GM18868 (cell line): Measurements from ENCODE around the gene HDGFL3.
"Not testable (repeated sequence)": the region's sequence is repeated elsewhere in the genome, so short reads cannot be mapped to it uniquely, and the experiment has no call there.

Experiments
- ATAC-seq: cut with Tn5 transposase; IDR thresholded peaks from one replicate; pipeline ENCODE4 v1.9.1; 2021; ENCODE audit warnings: mild to moderate bottlenecking, moderate library complexity; ENCODE audit not compliant: unreplicated experiment

The HDGFL3 gene

DNA sequence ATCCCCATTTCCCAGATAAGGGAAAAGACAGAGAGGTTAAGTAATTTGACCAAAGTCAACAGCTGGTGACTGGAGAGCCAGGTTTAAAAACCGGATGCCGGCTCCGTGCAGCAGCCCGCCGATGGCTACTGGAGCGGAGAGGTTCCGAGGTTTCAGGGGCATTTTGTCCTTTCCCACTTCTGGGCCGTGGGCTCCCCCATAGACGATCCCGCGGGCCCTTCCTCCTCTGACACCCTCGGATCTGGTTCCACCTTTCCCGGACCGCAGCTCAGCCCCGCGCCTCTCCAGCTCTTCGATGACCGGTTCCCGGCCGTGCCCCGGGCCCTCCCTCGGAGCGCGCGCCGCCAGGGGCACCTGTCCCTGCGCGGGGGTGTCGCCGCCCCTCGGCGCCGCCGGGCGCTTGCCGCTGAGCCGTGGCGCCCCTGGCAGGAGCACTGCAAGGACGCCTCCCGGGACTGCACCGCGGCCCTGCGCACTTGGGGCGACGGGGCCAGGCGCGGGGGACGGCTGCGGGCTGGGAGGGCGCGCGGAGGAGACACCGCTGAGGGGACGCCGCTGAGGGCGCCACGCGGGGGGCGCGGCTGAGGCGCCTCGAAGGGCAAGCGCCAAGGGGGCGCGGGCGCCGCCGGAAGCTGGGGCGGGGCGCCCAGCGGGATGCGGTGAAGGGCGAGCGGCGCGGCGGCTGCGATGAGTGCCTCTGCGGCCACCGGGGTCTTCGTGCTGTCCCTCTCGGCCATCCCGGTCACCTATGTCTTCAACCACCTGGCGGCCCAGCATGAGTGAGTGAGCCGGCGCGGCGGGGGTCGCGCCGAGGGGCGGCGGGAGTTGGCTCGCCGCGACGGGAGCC lies 100.4 kb downstream of the HDGFL3 start, which contains the start of gene TM6SF1:
Gene TM6SF1, plus strand, starts transcription at position 652 of the 847 bp plus-strand sequence. Its CDS starts 36 bp downstream, at position 688.
- no peak for ATAC-seq

DNA sequence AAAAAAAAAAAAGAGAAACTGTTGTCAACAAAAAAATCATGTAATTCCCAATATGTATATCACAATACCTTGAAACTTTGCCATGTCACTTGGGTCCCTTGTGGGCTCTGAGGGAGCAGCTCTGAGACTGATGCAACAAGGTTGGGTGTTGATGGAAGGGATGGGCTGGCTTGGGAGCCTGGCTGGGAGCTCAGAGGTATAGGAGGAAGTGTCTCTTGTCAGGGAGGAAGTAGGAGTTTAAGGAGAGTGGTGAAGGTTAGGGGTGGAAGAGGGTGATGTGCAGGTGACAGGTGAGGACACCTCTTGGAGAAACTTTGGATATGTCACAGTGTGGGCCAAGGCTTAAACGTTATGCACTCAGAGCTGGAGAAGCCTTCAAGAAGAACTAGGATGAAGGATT lies 102.2 kb downstream of the HDGFL3 start:
- ATAC-seq, result no peak

DNA sequence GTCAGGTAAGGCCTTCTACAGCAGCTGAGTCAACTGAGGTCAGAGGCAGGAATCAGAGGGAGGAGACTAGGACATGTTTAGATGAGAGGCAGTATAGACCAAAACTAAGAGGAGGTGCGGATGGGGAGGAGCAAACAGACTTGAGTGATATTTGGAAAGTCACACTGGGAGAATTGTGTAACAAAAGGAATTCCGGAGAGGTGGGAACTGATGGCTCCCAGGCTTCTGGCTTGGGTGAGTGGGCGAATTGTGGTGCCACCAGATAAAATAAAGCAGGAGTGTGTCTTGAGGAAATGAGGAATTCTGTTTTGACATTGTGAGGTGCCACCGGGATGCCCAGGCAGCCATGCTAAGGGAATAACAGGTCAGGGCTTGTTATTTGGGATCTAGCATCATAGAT lies 103.5 kb downstream of the HDGFL3 start:
- ATAC-seq, result no peak

DNA sequence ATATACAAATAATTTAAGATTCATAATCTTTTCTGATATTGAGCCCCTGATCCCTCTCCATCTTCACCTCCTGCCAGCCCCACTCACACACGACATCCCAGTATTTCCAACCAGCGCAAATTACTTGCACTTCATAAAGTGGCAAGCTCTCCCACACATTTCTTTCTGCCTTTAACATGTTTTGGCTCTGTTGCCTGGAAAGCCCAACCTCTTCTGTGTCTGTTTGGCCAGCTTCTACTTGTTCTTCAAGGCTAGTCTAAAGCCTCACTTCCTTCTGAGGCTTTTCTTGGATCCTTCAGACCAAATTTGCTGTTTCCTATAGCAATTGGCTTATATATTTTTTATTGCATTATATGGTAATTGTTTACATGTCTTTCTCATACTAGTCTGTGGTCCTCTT lies 105.3 kb downstream of the HDGFL3 start:
- ATAC-seq, result no peak

DNA sequence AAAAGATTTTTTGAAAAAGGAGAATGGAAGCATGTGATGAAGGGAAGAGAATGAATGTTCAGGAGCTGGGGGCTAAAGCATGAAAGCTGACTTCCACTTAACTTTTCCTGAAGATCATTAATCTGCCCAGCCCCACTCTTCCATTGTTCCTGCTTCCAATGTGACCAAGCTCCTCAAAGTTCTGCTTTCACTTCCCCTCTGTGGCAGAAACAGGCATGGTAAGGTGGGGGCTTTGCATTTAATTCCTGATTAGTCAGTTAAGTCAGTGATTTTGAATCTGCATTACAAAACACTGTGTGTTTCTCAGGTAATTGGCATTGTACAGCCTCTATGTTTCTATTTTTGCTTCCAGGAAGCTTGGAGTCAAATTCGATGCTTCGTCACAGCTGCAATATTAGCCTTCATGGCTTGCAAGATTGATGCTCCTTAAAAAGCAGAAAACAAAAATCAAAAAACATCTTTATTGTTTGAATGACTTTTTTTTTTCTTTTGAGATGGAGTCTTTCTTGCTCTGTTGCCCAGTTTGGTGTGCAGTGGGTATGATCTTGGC lies 107.5 kb downstream of the HDGFL3 start:
- no peak for ATAC-seq

DNA sequence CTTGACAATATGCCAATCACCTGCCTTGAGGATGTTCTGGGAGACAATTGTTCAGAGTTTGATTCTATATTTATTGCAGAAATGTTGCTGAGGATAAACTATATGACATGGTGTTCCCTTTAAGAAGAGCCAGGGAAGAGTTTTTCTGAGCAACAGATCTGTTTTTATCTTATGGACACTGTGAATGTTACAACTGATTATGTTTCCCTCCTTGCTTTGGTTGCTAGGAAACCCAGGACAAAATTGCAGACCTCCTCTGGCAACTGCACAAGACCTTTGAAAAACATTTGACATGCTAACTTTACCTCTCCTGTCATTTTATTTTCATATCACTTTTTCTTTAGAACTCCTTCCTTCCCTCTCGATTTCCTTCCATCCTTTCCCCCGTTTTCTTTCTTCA lies 108.3 kb downstream of the HDGFL3 start:
- ATAC-seq, result no peak

DNA sequence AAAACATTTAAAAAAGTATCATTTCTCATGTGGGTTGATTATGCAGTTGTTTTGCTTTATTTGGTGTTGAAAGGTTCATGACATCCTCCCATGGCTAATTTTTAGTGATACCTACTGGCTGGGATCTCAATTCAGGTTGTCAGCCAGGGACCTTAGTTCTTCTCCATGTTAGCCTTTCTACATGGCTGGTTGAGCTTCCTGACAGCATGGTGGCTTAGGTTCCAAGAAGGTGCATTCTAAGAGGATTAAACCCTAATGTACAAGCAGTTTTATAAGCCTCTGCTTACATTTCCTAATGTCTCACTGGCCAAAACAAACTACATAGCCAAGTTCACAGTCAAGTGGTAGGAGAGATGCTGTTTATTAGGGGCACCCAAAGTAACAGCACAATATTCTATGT lies 109.5 kb downstream of the HDGFL3 start:
- ATAC-seq, result no peak

DNA sequence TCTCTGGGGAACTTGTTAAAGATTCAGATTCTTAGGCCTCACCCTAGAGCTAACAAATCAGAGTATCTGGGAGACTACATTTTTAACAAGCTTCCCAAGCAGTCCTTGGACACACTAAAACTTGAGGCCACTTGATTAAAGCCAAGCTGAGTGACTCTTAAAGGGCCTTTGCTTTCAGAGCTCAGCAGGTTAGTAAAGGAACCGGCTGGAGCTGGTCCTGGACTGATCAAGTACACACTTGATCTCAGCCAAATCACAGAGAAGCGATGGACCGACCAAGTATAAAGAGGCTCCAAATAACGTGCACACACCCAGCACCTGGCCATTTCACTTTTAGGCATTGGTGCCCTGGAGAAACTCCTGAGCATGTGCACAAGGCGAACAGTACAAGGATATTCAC lies 113.0 kb downstream of the HDGFL3 start:
- ATAC-seq, result no peak

DNA sequence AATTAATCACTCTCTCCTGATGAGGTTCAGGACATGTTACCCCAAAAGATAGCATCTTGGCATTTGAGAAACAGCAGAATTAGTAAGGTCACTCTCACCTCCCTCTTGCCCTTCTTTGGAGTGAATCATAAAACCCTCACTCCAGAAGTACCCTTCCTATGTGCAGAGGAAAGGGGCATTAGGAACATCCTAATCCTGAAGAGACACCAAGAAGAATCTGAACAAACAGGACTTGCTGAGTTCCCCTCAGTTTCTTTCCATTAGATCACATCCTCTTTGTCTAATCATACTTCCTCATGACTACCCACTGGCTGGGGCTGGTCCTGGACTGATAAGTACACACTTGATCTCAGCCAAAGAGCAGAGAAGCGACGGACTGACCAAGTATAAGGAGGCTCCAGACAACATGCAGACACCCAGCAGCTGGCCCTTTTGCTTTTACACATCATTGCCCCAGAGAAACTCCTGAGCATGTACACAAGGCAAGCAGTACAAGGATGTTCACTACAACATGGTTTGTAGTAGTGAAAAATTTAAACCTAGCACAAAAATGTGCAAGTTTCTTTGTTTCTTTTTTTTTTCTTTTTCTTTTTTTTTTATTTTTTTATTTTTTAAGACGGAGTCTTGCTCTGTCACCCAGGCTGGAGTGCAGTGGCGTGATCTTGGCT lies 115.2 kb downstream of the HDGFL3 start:
- ATAC-seq, result peak; percentile 85

DNA sequence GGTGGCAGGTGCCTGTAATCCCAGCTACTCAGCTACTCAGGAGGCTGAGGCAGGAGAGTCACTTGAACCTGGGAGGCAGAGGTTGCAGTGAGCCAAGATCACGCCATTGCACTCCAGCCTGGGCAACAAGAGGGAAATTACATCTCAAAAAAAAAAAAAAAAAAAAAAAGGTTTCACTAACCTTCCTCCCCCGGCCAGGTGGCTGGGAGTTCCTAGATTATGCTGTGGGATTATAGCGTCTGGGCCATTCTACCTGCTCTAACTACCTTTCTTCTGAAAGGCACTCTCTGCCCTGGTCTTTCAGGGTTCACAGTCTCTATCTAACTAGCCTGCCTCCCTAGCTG lies 115.7 kb downstream of the HDGFL3 start:
- ATAC-seq, result peak; percentile 21

DNA sequence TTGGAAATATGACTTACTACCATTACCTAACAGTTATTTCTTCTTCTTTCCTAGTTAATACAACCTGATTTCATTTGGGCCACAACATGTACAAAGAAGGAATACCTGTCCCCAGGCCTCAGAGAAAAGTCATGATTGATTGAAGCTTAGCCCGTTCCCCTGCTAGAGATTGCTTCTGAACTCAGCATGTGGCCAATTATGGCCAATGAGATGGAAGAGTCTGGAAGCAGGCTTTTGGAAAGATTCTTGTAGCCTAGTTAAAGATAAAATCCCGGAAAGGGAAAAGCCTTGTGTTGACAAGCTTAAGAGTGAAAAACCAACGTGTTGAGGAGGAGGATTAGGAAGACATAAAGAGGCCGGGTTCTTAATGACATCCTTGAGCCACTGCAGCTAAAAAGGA lies 117.2 kb downstream of the HDGFL3 start:
- ATAC-seq, result no peak

DNA sequence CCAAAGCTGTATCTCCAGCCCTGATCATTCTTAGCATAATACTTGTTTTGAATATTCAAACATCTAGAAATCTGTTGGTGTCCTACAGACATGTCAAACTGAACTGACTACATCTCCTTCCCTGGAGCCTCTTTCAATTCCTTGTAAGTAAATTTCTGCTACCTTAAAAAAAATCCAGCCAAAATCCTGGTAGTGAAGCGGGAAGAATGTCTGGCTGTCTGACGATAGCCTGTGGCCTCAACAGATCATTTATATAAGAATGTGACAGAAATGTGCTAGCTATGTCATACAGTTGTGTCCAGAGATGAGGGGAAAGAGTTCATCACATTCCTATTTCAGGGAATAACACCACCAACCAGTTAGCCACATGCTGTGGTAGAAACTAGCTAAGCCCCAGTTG lies 118.7 kb downstream of the HDGFL3 start:
- ATAC-seq, result no peak

DNA sequence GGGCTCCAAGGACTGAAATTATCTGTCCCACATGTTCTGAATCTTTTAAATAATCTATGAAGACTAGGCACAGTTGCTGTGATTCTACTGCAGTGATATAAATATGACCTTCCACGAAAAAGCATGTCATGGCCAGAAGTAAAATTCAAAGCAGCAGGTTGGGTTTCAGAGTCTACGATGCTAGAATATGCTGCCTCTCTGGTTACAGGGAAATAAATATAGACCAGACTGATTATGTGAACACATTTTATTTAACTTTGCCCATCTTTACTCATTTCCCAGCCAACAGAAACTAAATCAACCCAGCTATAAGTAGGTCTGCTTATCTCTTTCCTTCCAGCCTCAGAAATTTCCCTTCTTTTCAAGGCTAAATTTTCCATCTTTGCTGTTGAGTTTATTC lies 120.0 kb downstream of the HDGFL3 start:
- no peak for ATAC-seq

DNA sequence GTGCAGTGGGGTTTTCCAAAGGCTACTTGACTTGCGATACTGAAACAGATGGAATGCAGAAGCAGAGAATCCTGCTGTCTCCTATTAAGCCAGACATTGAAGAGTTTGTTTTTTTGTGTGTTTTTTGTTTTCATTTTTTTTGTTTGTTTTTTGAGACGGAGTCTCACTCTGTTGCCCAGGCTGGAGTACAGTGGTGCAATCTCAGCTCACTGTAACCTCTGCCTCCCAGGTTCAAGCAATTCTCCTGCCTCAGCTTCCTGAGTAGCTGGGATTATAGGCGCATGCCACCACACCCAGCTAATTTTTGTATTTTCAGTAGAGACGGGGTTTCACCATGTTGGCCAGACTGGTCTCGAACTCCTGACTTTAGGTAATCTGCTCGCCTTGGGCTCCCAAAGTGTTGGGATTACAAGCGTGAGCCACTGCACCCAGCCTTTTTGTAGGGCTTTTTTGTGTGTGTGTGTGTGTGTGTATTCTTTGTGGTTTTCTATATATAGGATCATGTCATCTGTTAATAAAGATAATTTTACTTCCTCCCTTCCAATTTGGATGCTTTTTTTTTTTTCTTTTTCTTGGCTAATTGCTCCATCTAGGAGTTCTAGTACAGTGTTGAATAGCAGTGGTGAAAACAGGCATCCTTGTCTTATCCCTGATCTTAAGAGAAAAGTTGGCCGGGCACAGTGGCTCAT lies 121.6 kb downstream of the HDGFL3 start:
- not testable (repeated sequence) for ATAC-seq

DNA sequence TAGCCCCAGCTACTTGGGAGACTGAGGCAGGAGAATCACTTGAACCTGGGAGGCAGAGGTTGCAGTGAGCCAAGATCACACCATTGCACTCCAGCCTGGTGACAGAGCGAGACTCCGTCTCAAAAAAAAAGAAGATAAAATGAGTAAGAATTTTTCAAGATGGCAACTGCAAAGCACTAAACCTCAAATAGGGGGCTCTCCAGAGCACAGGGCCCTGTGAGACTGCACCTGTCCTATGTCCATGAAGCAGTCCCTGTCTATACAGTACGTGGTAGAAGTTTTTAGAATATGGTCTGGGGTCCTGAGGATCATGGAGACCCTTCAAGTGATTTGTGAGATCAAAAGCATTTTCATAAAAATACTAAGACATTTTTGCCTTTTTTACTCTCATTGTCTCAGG lies 122.2 kb downstream of the HDGFL3 start:
- not testable (repeated sequence) for ATAC-seq

DNA sequence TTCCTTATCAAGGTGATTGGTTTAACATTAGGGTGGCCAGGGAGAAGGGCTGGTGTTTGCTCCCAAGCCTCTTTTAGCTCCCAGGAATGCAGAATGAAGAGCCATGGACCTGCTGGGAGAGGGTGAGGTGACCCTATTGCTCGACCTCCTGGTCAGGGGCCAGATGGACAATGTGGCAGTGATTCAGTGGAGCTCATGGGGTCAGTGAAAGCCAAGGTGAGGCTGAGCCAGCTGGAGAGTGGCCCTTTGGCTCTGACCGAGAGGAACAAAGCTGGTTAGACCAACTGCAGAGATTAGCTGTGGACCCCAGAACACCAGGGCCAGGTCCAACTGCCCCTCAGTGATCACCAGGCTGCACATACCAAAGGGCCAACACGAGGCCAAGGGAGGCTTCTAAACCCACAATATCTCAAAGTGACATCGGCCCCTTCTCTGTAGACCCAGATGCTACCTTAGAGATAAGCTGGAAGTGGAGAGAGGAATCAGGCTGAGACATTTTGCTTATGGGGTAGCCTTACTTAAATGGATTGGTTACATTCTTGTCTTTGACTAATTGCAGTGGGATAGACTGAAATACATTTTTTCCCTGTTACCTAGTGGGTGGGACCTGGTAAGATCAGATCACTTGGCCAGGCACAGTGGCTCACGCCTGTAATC lies 124.8 kb downstream of the HDGFL3 start:
- ATAC-seq, result no peak

DNA sequence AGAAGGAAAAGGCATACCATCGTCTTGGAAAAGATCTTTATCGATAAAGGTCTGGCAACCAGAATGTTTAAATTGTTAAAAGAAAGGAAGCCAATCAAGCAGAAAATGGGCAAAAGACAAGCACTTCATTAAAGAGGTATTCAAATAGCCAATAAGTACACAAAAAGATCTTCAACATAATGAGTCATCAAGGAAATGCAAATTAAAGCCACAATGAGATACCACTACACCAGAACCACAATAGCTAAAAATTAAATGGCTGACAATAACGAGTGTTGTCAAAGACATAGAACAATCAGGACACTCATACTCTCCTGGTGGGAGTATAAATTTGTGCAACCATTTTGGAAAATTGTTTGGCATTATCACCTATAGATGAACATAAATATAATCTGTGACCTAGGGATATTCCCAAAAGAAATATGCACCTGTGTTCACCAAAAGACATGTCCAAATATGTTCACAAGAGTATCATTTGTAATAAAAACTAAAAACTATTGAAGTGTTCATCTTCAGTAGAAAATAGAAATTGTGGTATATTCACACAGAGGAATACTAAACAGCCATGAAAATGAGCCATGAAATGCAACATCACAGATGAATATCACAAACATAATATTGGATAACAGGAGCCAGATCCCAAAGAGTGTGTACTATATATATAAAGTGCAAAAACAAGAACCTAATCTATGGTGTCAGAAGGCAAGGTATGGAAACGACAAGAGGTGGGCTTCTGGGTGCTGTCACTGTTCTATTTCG lies 126.2 kb downstream of the HDGFL3 start:
- no peak for ATAC-seq

DNA sequence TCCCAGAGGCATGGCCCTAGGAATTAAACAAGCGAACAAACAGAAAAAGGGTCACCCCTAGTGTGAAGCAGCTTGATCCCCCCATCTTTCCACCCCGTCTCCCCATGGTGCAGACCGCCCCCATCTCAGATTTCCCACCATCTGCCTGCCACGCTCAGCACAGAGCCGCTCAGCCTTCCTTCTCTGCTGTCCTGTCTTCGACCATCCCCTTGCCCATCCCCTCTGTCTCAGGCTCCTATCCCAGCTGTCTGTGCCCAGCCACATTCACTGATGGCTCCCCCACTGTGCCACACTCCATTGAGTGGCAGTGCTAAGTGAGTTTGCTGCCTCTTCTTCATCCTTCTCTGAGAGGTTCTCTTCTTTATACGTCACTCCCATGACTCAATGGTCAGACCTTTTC lies 128.9 kb downstream of the HDGFL3 start:
- no peak for ATAC-seq
